GM10266 (cell line): ENCODE data around the gene ACLY.
"Not testable (repeated sequence)": the region's sequence is repeated elsewhere in the genome, so short reads cannot be mapped to it uniquely, and the experiment has no call there.

Experiments
- DNase-seq: peaks from one replicate; pipeline ENCODE4 v3.0.0; 2012; ENCODE audit errors: extremely low spot score
- CTCF ChIP-seq: IDR thresholded peaks from 2 replicates; pipeline ENCODE4 v1.5.1; 2012; ENCODE audit warnings: mild to moderate bottlenecking, low read depth; ENCODE audit not compliant: control insufficient read depth, insufficient read depth; ENCODE audit errors: missing control alignments

ACLY gene

GRCh38 chr17:41939044-41939692, 20.4 kb upstream of the ACLY start:
- no peak for DNase-seq
- TF ChIP-seq CTCF: no peak

GRCh38 chr17:41937970-41938954, 19.5 kb upstream of the ACLY start:
- no peak for DNase-seq
- no peak for TF ChIP-seq CTCF

GRCh38 chr17:41935641-41936040, 16.9 kb upstream of the ACLY start:
- no peak for TF ChIP-seq CTCF
- no peak for DNase-seq

GRCh38 chr17:41932816-41933389, 14.2 kb upstream of the ACLY start:
- TF ChIP-seq CTCF: no peak
- DNase-seq: no peak

GRCh38 chr17:41931715-41932114, 13.0 kb upstream of the ACLY start:
- DNase-seq: not testable (repeated sequence)

- DNase-seq: not testable (repeated sequence)
These were observed 12.0 kb upstream of the ACLY start for GRCh38 chr17:41930833-41931156.

- DNase-seq: peak; percentile 90
- TF ChIP-seq CTCF: no peak
These were observed 11.5 kb upstream of the ACLY start, which contains the start of gene ODAD4 for GRCh38 chr17:41930009-41930832. TSS of gene ODAD4 (plus strand) at chr17:41930617. CDS start at chr17:41930724, 107 bp downstream.
